Osteocyte (in vitro differentiated cells): Measurements from ENCODE around the gene CPVL. TPM values are rescaled to one million over a fixed set of nuclear protein-coding genes. Genes with fewer than 3 reads are reported as not detected.

ENCODE experiments used
- DNase-seq: peaks from one replicate; pipeline ENCODE4 v3.0.0; 2021; ENCODE audit warnings: mixed read lengths; ENCODE audit not compliant: unreplicated experiment; ENCODE audit errors: extremely low spot score
- H3K27ac Mint-ChIP-seq: one replicate; pipeline ENCODE4 v1.8.0; 2021; ENCODE audit warnings: mild to moderate bottlenecking, mixed read lengths; ENCODE audit not compliant: unreplicated experiment
- H3K27me3 Mint-ChIP-seq: one replicate; pipeline ENCODE4 v1.8.0; 2021; ENCODE audit warnings: mixed read lengths; ENCODE audit not compliant: unreplicated experiment
- H3K36me3 Mint-ChIP-seq: one replicate; pipeline ENCODE4 v1.8.0; 2021; ENCODE audit warnings: mixed read lengths; ENCODE audit not compliant: unreplicated experiment
- H3K4me1 Mint-ChIP-seq: one replicate; pipeline ENCODE4 v1.8.0; 2021; ENCODE audit warnings: mixed read lengths; ENCODE audit not compliant: unreplicated experiment
- H3K4me3 Mint-ChIP-seq: one replicate; pipeline ENCODE4 v1.8.0; 2021; ENCODE audit warnings: mild to moderate bottlenecking, moderate library complexity, mixed read lengths; ENCODE audit not compliant: unreplicated experiment
- H3K9me3 Mint-ChIP-seq: one replicate; pipeline ENCODE4 v1.8.0; 2021; ENCODE audit warnings: mixed read lengths; ENCODE audit not compliant: unreplicated experiment
- long read RNA-seq: library from polyadenylated mRNA; unstranded; transcript quantifications from one replicate; pipeline ENCODE4 v2.0.0, GENCODE V29; 2021
- total RNA-seq: library from RNA; stranded (reverse); gene quantifications from 2 replicates; pipeline ENCODE4 v1.2.1, GENCODE V29; 2021
- TF ChIP-seq, protein P1 (sequence below): fragments of 200-600 bp; sonication (generic); IDR thresholded peaks from 2 replicates; pipeline ENCODE4 v1.5.0; 2021; ENCODE audit warnings: antibody characterized with exemption, mild to moderate bottlenecking, moderate library complexity

CPVL gene
- total RNA-seq, result 2.0 and 2.4 TPM in 2 replicates
- long read RNA-seq, transcript CPVL-201 (13 exons, 2,091 nt), result major isoform, 15 of 24 reads
- long read RNA-seq, partial matches to known transcripts, result 5 of 24 reads
- long read RNA-seq, other reads (novel, unspliced or antisense), result 2 of 24 reads

GRCh38 chr7:29146057-29146706 lies at the start of gene CPVL:
Gene CPVL, minus strand, starts transcription at chr7:29146537. Its CDS starts 25,476 bp downstream, at chr7:29121061.
- Mint-ChIP-seq H3K27ac (no peak within 1 kb of the TSS), H3K27me3 (peaks cover 54% of the 10 kb centered on the region), H3K4me1 (peaks cover 14% of the 10 kb centered on the region), H3K36me3 (no peaks in the 10 kb centered on the region), H3K9me3 (no peaks in the 10 kb centered on the region), H3K4me3 (peak within 1 kb of the TSS; percentile 78)
- TF ChIP-seq, protein P1, sequence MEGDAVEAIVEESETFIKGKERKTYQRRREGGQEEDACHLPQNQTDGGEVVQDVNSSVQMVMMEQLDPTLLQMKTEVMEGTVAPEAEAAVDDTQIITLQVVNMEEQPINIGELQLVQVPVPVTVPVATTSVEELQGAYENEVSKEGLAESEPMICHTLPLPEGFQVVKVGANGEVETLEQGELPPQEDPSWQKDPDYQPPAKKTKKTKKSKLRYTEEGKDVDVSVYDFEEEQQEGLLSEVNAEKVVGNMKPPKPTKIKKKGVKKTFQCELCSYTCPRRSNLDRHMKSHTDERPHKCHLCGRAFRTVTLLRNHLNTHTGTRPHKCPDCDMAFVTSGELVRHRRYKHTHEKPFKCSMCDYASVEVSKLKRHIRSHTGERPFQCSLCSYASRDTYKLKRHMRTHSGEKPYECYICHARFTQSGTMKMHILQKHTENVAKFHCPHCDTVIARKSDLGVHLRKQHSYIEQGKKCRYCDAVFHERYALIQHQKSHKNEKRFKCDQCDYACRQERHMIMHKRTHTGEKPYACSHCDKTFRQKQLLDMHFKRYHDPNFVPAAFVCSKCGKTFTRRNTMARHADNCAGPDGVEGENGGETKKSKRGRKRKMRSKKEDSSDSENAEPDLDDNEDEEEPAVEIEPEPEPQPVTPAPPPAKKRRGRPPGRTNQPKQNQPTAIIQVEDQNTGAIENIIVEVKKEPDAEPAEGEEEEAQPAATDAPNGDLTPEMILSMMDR, result no peak
- no peak for DNase-seq

DNA sequence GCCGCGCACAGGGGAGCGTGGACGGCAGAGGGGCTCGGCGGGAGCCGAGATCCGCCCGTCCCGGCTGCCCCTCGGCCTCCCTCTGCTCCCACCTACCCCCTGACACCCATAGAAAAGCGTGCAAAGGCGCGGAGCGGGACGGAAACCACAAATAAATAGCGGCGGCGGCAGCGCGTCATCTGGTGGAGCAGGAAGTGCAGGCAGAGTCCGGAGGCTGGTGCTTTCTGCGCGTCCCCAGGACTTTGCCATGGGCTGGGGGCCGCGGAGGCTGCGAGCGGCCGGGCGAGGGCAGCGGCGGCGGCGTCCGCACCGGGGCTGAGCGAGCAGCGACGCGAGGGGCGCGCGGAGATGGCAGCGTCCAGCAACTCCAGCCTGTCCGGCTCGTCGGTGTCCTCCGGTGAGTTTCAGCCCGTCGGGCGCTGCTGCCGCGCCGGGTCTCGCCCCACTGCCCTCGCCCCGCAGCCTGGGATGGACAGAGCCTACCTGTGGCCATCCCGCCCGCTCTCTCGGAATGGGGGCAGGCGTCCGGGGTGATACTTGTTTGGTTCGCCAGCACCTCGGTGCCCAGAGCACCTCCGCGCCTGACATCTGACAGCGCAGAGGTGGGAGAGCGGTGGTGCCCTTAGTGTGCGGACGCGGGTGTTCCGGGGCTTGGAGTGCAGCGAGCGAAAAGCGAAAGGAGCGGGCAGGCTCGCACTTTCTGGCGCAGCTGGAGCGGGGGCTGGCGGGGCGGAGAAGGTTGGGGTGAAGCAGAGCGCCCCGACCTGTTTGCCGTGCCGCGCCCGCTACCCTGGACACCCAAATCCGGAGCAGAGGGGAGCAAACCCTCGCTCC lies 48.5 kb upstream of the CPVL start, which contains the start of gene CHN2:
CHN2 (plus strand) TSS at position 182 of the 834 bp plus-strand sequence.
- DNase-seq, result no peak
- TF ChIP-seq, protein P1, result no peak
- Mint-ChIP-seq H3K4me1 (peaks cover 7% of the 10 kb centered on the region), H3K9me3 (no peaks in the 10 kb centered on the region), H3K27ac (no peak within 1 kb of the TSS), H3K27me3 (peaks cover 84% of the 10 kb centered on the region), H3K4me3 (peak within 1 kb of the TSS; percentile 76), H3K36me3 (no peaks in the 10 kb centered on the region)

- Mint-ChIP-seq H3K4me3 (peak overlapping the region; percentile 76), H3K4me1 (peaks cover 8% of the 10 kb centered on the region), H3K27me3 (peaks cover 85% of the 10 kb centered on the region), H3K27ac (no peak overlapping the region), H3K9me3 (no peaks in the 10 kb centered on the region), H3K36me3 (no peaks in the 10 kb centered on the region)
- DNase-seq, result no peak
- TF ChIP-seq, protein P1, result no peak
Measured at GRCh38 chr7:29194206-29194593, 47.9 kb upstream of the CPVL start.

GRCh38 chr7:29193316-29194205 lies 47.2 kb upstream of the CPVL start:
- DNase-seq, result no peak
- TF ChIP-seq, protein P1, result no peak
- H3K27ac Mint-ChIP-seq, result no peak overlapping the region
- peaks cover 8% of the 10 kb centered on the region for H3K4me1 Mint-ChIP-seq
- peaks cover 83% of the 10 kb centered on the region for H3K27me3 Mint-ChIP-seq
- no peaks in the 10 kb centered on the region for H3K36me3 Mint-ChIP-seq
- H3K4me3 Mint-ChIP-seq, result peak overlapping the region; percentile 54
- no peaks in the 10 kb centered on the region for H3K9me3 Mint-ChIP-seq
